Fibroblast of the aortic adventitia (primary cell): ENCODE measurements around the gene ZNF768. TPM values are rescaled to one million over a fixed set of nuclear protein-coding genes. Genes with fewer than 3 reads are reported as not detected.
"Not testable (repeated sequence)": the region's sequence is repeated elsewhere in the genome, so short reads cannot be mapped to it uniquely, and the experiment has no call there.

Experiments
- DNase-seq: peaks from one replicate; pipeline ENCODE4 v3.0.0-alpha.2; 2010; ENCODE audit warnings: low read depth
- H3K4me3 ChIP-seq: 2 replicates; pipeline ENCODE4 v1.5.1; 2011; ENCODE audit warnings: low read depth, mild to moderate bottlenecking, control low read depth, low read length, moderate library complexity
- CTCF ChIP-seq: IDR thresholded peaks from 2 replicates; pipeline ENCODE4 v1.5.1; 2011; ENCODE audit warnings: mild to moderate bottlenecking, low read length, control low read depth, inconsistent platforms; ENCODE audit not compliant: insufficient read depth
- total RNA-seq: library from RNA; depleted of rRNA; stranded (reverse); fragments of >200 nt; gene quantifications from 2 replicates; pipeline ENCODE4 v1.2.3, GENCODE V29; 2012; ENCODE audit warnings: low replicate concordance

The ZNF768 gene
- total RNA-seq, 1 donor = 21.6 TPM

- no peak for DNase-seq
- no peak overlapping the region for H3K4me3 ChIP-seq
- no peak for TF ChIP-seq CTCF
Observed at GRCh38 chr16:30523768-30524574, 2.4 kb downstream of the ZNF768 start.

DNA sequence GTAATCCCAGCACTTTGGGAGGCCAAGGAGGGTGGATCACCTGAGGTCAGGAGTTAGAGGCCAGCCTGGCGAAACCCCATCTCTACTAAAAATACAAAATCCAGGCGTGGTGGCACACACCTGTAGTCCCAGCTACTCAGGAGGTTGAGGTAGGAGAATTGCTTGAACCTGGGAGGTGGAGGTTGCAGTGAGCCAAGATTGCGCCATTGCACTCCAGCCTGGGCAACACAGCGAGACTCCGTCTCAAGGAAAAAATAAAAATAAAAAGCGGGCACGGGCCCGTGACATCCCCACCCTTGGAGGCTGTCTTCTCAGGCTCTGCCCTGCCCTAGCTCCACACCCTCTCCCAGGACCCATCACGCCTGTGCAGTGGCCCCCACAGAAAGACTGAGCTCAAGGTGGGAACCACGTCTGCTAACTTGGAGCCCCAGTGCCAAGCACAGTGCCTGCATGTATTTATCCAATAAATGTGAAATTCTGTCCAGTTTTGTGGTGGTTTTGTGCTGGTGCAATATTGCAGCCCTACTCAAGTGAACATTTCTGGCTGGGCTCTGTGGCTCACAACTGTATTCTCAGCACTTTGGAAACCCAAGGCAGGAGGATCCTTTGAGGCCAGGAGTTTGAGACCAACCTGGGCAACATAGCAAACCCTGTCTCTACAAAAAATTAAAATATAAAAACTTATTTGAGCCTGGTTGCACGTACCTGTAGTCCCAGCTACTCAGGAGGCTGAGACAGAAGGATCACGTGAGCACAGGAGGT is 3.5 kb downstream of the ZNF768 start:
- H3K4me3 ChIP-seq, DNase-seq: not testable (repeated sequence)

GRCh38 chr16:30521873-30522641 is 4.3 kb downstream of the ZNF768 start:
- no peak overlapping the region for H3K4me3 ChIP-seq
- TF ChIP-seq CTCF = no peak
- DNase-seq = no peak

DNA sequence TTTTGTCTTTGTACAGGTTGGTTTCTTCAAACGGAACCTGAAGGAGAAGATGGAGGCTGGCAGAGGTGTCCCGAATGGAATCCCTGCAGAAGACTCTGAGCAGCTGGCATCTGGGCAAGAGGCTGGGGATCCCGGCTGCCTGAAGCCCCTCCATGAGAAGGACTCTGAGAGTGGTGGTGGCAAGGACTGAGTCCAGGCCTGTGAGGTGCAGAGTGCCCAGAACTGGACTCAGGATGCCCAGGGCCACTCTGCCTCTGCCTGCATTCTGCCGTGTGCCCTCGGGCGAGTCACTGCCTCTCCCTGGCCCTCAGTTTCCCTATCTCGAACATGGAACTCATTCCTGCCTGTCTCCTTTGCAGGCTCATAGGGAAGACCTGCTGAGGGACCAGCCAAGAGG is 4.9 kb downstream of the ZNF768 start:
- no peak for TF ChIP-seq CTCF
- DNase-seq = no peak
- H3K4me3 ChIP-seq = no peak overlapping the region

DNA sequence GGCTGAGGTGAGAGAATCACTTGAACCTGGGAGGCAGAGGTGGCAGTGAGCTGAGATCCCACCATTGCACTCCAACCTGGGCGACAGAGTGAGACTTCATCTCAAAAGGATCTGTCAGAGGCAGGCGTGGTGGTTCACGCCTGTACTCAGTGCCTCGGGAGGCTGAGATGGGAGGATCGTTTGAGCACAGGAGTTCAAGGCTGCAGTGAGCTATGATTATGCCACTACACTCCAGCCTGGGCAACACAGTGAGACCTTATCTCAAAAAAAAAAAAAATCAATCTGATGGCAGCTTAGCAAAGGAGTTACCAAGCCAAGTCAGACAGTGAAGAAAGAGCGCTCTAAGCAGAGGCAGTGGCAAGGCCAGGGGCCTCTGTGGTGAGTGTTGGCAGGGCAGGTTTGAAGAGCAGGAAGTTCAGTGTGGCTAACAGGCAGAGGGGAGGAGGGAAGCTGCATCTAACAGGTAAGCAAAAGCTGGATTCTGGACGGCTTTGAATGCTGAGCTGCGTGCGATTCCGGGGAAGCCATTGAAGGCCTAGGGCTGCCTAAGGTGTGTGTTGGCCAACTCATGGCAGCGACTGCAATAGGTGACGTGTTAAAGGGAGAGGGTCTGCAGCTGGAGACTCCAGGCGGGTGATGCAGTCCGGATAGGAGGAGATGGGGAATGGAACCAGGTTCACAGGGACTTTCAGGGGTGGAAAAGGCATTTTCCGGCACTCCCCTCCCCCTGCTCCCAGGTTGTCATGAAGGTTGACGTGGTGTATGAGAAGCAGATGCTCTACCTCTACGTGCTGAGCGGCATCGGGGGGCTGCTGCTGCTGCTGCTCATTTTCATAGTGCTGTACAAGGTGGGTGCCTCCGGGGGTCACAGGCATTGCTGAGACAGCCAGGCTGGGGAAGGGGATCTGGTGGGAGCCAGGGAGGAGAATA is 7.0 kb downstream of the ZNF768 start:
- TF ChIP-seq CTCF = no peak
- DNase-seq = no peak
- H3K4me3 ChIP-seq = no peak overlapping the region

GRCh38 chr16:30518552-30518951 is 7.8 kb downstream of the ZNF768 start:
- DNase-seq = no peak
- no peak overlapping the region for H3K4me3 ChIP-seq
- no peak for TF ChIP-seq CTCF
